Stimulated activated CD4-positive, alpha-beta T cell treated with anti-CD3 and anti-CD28 coated beads, Interleukin-2, amount 100 ng/mL, for 24 hours (primary cell): ENCODE data around the gene TSPAN5.

Experiments used
- DNase-seq, 2 donors: peaks; one replicate each; pipeline ENCODE4 v3.0.0-alpha.2; 2020

TSPAN5 gene

GRCh38 chr4:98515470-98515809, 143.0 kb downstream of the TSPAN5 start:
- DNase-seq: no peak

GRCh38 chr4:98514741-98515469, 143.5 kb downstream of the TSPAN5 start:
- DNase-seq: no peak

- DNase-seq: no peak
Observed at GRCh38 chr4:98512918-98513317, 145.5 kb downstream of the TSPAN5 start.

GRCh38 chr4:98510757-98511517, 147.5 kb downstream of the TSPAN5 start:
- DNase-seq: peak; percentile 28 to 44

- no peak for DNase-seq
Observed at GRCh38 chr4:98510340-98510739, 148.1 kb downstream of the TSPAN5 start.

- no peak for DNase-seq
Observed at GRCh38 chr4:98509721-98510120, 148.7 kb downstream of the TSPAN5 start.

GRCh38 chr4:98508829-98509598, 149.4 kb downstream of the TSPAN5 start:
- no peak for DNase-seq

- DNase-seq: no peak
Observed at GRCh38 chr4:98508248-98508647, 150.2 kb downstream of the TSPAN5 start.

GRCh38 chr4:98507299-98507698, 151.1 kb downstream of the TSPAN5 start:
- DNase-seq: no peak

- no peak for DNase-seq
Observed at GRCh38 chr4:98506462-98507132, 151.8 kb downstream of the TSPAN5 start.

GRCh38 chr4:98505992-98506391, 152.4 kb downstream of the TSPAN5 start:
- DNase-seq: no peak

GRCh38 chr4:98504091-98504490, 154.3 kb downstream of the TSPAN5 start:
- no peak for DNase-seq

- DNase-seq: no peak
Observed at GRCh38 chr4:98503676-98504075, 154.7 kb downstream of the TSPAN5 start.

GRCh38 chr4:98502624-98503023, 155.8 kb downstream of the TSPAN5 start:
- DNase-seq: no peak

- no peak for DNase-seq
Observed at GRCh38 chr4:98502031-98502430, 156.4 kb downstream of the TSPAN5 start.

- DNase-seq: no peak
Observed at GRCh38 chr4:98501383-98501782, 157.0 kb downstream of the TSPAN5 start.

GRCh38 chr4:98498774-98499173, 159.6 kb downstream of the TSPAN5 start:
- DNase-seq: no peak

- no peak for DNase-seq
Observed at GRCh38 chr4:98496152-98496845, 162.1 kb downstream of the TSPAN5 start.

- DNase-seq: no peak
Observed at GRCh38 chr4:98493296-98493695, 165.1 kb downstream of the TSPAN5 start.

GRCh38 chr4:98491899-98492559, 166.4 kb downstream of the TSPAN5 start:
- DNase-seq: no peak

- no peak for DNase-seq
Observed at GRCh38 chr4:98490251-98490650, 168.2 kb downstream of the TSPAN5 start.

GRCh38 chr4:98485816-98486345, 172.5 kb downstream of the TSPAN5 start:
- peak in 1 of 2 donors; percentile 17 for DNase-seq
